ENCODE data around the gene AKAP17A. TPM values are rescaled to one million over a fixed set of nuclear protein-coding genes. Genes with fewer than 3 reads are reported as not detected.

AKAP17A gene
- total RNA-seq, 1 experiment from 2014 or later, result 52.9 TPM

- DNase-seq, result peak; percentile 36
- peaks cover 21% of the 10 kb centered on the region for H3K36me3 ChIP-seq (replicated peaks; ENCODE audit: control insufficient read depth, insufficient read depth, low read length)
- H3K27me3 ChIP-seq (ENCODE audit: control insufficient read depth, insufficient read depth, low read length), result peaks cover 1% of the 10 kb centered on the region; the same call in 1 of the 2 replicates
- no peak overlapping the region for H3K4me3 ChIP-seq (ENCODE audit: insufficient read depth, low read depth, low read length)
Observed at GRCh38 chrX:1593286-1594271, 2.2 kb downstream of the AKAP17A start.

- Histone ChIP-seq H3K27me3 (ENCODE audit: control insufficient read depth, insufficient read depth, low read length) (peaks cover under 1% of the 10 kb centered on the region; the same call in 1 of the 2 replicates), H3K4me3 (ENCODE audit: insufficient read depth, low read depth, low read length) (no peak overlapping the region), H3K36me3 (replicated peaks; ENCODE audit: control insufficient read depth, insufficient read depth, low read length) (peaks cover 27% of the 10 kb centered on the region)
- peak; percentile 14 for DNase-seq
Observed at GRCh38 chrX:1595711-1596060, 4.3 kb downstream of the AKAP17A start.

- Histone ChIP-seq H3K4me3 (ENCODE audit: insufficient read depth, low read depth, low read length) (no peak overlapping the region), H3K27me3 (ENCODE audit: control insufficient read depth, insufficient read depth, low read length) (no peaks in the 10 kb centered on the region), H3K36me3 (replicated peaks; ENCODE audit: control insufficient read depth, insufficient read depth, low read length) (peaks cover 31% of the 10 kb centered on the region)
- peak; percentile 8 for DNase-seq
Observed at GRCh38 chrX:1596676-1597344, 5.4 kb downstream of the AKAP17A start.

DNA sequence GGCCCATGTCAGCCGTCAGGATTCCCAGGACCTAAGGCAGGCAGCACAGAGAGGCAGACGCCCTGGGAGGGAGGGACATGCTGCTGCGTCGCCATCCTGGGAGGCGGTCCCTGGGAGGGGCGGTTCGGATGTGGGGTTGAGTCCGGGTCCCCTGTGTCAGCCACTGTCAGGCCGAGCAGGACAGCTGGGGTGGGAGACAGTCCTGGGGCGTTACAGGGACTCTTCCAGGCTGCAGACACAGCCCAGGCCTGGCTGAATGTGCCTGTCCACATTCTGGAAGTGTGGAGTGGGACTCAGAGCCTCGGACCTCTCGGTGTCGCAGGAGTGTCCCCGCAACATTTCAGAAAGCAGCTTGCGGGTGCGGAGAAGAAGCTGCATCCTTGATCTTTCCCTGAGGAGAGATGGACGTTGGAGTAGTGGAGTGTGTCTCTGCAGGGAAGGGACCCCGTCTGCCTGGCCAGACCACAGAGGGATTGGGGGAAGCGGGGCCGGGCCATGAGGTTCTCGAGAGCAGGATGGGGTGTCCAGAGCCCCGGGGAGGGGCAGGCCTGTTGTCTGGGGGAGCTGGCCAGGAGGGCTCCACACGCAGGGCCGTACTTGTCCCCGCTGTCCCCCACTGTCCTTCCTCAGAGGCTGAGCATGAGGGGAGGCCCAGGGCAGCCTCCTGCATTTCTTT, 6.1 kb downstream of the AKAP17A start:
- H3K4me3 ChIP-seq (ENCODE audit: insufficient read depth, low read depth, low read length), result no peak overlapping the region
- peak; percentile 43 for DNase-seq
- H3K27me3 ChIP-seq (ENCODE audit: control insufficient read depth, insufficient read depth, low read length), result no peaks in the 10 kb centered on the region
- peaks cover 37% of the 10 kb centered on the region for H3K36me3 ChIP-seq (replicated peaks; ENCODE audit: control insufficient read depth, insufficient read depth, low read length)

DNA sequence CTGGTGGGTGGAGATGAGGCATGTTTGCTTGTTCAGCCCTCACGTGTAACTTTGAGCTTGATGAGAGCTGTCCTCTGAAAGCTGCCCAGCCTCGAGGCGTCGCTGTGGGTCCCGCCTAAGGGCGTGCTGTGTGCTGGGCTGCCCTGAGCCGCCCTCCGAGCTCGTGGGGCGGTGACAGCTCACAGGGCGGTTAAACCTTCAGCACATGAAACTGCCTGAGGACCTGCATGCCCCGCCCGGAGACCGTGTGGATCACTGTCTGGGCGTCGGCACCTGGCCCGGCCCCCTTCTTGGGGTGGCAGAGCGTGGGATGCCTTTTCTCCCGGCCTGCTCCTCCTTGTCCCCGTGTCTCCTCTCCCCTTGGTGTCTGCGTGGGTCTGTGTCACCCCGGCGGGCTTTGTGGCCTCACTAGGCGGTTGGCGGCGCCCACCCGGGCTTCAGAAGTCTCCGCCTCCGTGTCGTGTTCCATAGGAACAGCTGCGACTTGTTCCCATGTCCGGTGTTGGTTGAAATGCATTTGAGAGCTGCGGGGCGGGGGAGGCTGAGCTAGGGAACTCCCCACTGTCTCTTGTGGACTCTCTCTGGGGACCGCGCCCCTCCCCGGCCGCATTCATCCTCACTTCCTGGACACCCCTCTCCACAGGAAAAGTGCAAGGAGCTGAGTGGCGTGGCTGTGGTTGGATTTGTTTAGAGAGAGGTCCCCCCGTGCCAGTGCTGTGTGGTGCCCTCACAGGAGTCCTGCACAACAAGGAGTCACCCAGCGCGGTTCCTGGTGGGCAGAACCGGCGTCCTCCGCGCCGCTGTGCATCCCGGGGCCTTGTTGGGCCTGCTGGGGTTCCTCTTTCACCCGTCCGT, 6.8 kb downstream of the AKAP17A start:
- H3K27me3 ChIP-seq (ENCODE audit: control insufficient read depth, insufficient read depth, low read length), result no peaks in the 10 kb centered on the region
- peak; percentile 51 for DNase-seq
- H3K36me3 ChIP-seq (replicated peaks; ENCODE audit: control insufficient read depth, insufficient read depth, low read length), result peaks cover 40% of the 10 kb centered on the region
- H3K4me3 ChIP-seq (ENCODE audit: insufficient read depth, low read depth, low read length), result no peak overlapping the region

DNA sequence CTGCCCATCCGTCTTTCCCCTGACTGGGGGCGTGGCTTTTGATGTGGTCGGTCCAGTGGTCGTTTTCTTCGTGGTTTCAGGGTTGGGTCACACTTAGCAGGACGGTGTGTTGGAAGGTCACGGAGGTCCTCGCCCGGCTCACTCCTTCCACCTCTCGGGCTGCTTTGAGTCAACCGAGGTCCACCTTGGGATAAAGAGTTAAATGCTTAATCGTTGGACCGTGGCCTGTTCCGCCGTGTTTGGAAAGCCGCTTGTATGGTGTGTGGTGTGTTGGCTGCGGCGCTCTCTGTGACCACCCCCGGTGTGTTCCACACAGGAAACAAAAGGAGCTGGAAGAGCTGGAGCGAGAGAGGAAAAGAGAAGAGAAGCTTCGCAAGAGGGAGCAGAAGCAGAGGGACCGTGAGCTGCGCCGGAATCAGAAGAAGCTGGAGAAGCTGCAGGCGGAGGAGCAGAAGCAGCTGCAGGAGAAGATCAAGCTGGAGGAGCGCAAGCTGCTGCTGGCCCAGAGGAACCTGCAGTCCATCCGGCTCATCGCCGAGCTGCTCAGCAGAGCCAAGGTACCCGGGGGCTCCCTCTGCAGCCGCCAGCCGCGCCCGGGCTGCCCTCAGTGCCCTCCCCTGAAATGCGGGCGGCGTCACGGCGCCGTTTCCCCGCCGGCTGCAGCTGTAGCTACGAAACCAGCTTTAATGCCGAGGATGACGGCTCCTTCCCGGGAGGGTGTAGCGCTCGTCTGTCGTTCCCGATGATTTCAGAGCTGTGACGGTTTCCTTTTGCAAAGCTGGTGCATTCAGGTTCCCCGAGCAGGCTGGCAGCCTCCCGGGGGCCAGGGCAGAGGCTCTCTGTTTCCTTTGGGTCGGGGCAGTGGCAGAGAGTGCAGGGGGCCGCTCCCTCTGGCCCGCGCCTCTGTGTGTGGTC, 7.7 kb downstream of the AKAP17A start:
- Histone ChIP-seq H3K36me3 (replicated peaks; ENCODE audit: control insufficient read depth, insufficient read depth, low read length) (peaks cover 34% of the 10 kb centered on the region), H3K27me3 (ENCODE audit: control insufficient read depth, insufficient read depth, low read length) (no peaks in the 10 kb centered on the region), H3K4me3 (ENCODE audit: insufficient read depth, low read depth, low read length) (no peak overlapping the region)
- DNase-seq, result peak; percentile 40

- no peak overlapping the region for H3K4me3 ChIP-seq (ENCODE audit: insufficient read depth, low read depth, low read length)
- peaks cover 29% of the 10 kb centered on the region for H3K36me3 ChIP-seq (replicated peaks; ENCODE audit: control insufficient read depth, insufficient read depth, low read length)
- H3K27me3 ChIP-seq (ENCODE audit: control insufficient read depth, insufficient read depth, low read length), result no peaks in the 10 kb centered on the region
- peak; percentile 48 for DNase-seq
Observed at GRCh38 chrX:1599791-1600405, 8.5 kb downstream of the AKAP17A start.

DNA sequence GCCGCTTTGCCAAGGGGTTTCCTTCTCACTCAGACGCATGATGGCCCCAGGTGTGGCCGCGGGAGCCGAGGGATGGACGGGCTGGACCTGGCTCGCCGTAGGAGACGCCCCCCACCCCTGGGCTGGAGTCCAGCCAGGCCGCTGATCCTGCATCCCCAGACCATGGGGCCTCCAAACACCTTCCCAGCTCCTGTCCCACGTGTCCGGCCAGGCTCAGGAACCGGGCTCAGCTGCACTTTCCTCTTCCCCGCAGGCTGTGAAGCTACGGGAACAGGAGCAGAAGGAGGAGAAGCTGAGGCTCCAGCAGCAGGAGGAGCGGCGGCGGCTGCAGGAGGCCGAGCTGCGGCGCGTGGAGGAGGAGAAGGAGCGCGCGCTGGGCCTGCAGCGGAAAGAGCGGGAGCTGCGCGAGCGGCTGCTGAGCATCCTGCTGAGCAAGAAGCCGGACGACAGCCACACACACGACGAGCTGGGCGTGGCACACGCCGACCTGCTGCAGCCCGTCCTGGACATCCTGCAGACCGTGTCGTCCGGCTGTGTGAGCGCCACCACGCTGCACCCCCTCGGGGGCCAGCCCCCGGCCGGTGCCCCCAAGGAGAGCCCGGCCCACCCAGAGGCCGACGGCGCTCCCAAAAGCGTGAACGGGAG, 9.1 kb downstream of the AKAP17A start:
- Histone ChIP-seq H3K36me3 (replicated peaks; ENCODE audit: control insufficient read depth, insufficient read depth, low read length) (peaks cover 26% of the 10 kb centered on the region), H3K4me3 (ENCODE audit: insufficient read depth, low read depth, low read length) (no peak overlapping the region), H3K27me3 (ENCODE audit: control insufficient read depth, insufficient read depth, low read length) (no peaks in the 10 kb centered on the region)
- DNase-seq, result no peak

GRCh38 chrX:1601051-1601767, 9.8 kb downstream of the AKAP17A start:
- peak; percentile 47 for DNase-seq

DNA sequence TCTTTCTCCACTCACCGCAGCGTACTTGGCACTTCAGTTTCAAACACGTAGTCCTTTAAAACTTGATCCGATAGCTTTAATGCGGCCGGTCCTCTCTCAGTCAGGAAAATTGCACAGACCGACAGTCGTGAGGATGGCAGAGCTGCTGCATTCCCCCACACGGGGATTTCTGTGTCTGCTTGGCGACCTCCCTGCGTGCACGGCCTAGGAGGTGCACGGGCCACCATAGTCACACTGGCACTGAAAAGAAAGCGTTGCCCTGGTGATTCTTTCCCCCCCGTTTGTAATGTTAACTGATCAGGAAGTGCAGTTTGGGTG, 10.3 kb downstream of the AKAP17A start:
- peaks cover 21% of the 10 kb centered on the region for H3K36me3 ChIP-seq (replicated peaks; ENCODE audit: control insufficient read depth, insufficient read depth, low read length)
- peak; percentile 13 for DNase-seq
- H3K27me3 ChIP-seq (ENCODE audit: control insufficient read depth, insufficient read depth, low read length), result no peaks in the 10 kb centered on the region
- no peak overlapping the region for H3K4me3 ChIP-seq (ENCODE audit: insufficient read depth, low read depth, low read length)

More at GRCh38 chrX:1601051-1601767, 9.8 kb downstream of the AKAP17A start:
- peaks cover 21% of the 10 kb centered on the region for H3K36me3 ChIP-seq (replicated peaks; ENCODE audit: control insufficient read depth, insufficient read depth, low read length)
- H3K27me3 ChIP-seq (ENCODE audit: control insufficient read depth, insufficient read depth, low read length), result no peaks in the 10 kb centered on the region
- H3K4me3 ChIP-seq (ENCODE audit: insufficient read depth, low read depth, low read length), result no peak overlapping the region

- no peak overlapping the region for H3K4me3 ChIP-seq (ENCODE audit: insufficient read depth, low read depth, low read length)
- DNase-seq, result peak; percentile 11
- H3K36me3 ChIP-seq (replicated peaks; ENCODE audit: control insufficient read depth, insufficient read depth, low read length), result peaks cover 21% of the 10 kb centered on the region
- no peaks in the 10 kb centered on the region for H3K27me3 ChIP-seq (ENCODE audit: control insufficient read depth, insufficient read depth, low read length)
Observed at GRCh38 chrX:1602299-1602698, 10.9 kb downstream of the AKAP17A start.

GRCh38 chrX:1606496-1606895, 15.1 kb downstream of the AKAP17A start:
- H3K4me3 ChIP-seq (ENCODE audit: insufficient read depth, low read depth, low read length), result no peak overlapping the region
- DNase-seq, result no peak
- peaks cover 12% of the 10 kb centered on the region for H3K36me3 ChIP-seq (replicated peaks; ENCODE audit: control insufficient read depth, insufficient read depth, low read length)
- H3K27me3 ChIP-seq (ENCODE audit: control insufficient read depth, insufficient read depth, low read length), result no peaks in the 10 kb centered on the region
